H1 (cell line): ENCODE data around the gene FMNL1. TPM values are rescaled to one million over a fixed set of nuclear protein-coding genes. Genes with fewer than 3 reads are reported as not detected.

ENCODE experiments used
- ASH2L ChIP-seq: fragments of 200-600, 300-600 bp; sonication (generic); IDR thresholded peaks from one replicate; pipeline ENCODE4 v1.7.1; 2017; ENCODE audit warnings: low read length
- BCL11A ChIP-seq, 2 experiments: IDR thresholded peaks; one replicate each; pipeline ENCODE4 v1.6.1; 2011; ENCODE audit warnings: low read depth in 2 of 2, low read length in 2 of 2, mild to moderate bottlenecking in 2 of 2
- CREB1 ChIP-seq: IDR thresholded peaks from 2 replicates; pipeline ENCODE4 v1.6.1; 2012; ENCODE audit warnings: inconsistent platforms
- KDM1A ChIP-seq: fragments of 200-600, 300-600 bp; sonication (generic); IDR thresholded peaks from 2 replicates; pipeline ENCODE4 v1.7.1; 2016; ENCODE audit warnings: mild to moderate bottlenecking, low read length, borderline replicate concordance
- KDM4A ChIP-seq: IDR thresholded peaks from one replicate; pipeline ENCODE4 v1.7.1; 2012; ENCODE audit warnings: low read depth, mild to moderate bottlenecking, moderate library complexity, low read length, inconsistent platforms; ENCODE audit not compliant: severe bottlenecking
- NRF1 ChIP-seq: IDR thresholded peaks from 2 replicates; pipeline ENCODE4 v1.6.1; 2011; ENCODE audit warnings: mild to moderate bottlenecking, low read depth, low read length, improper control_type of control experiment
- PHF8 ChIP-seq: fragments of 200-600 bp; sonication (generic); conservative IDR thresholded peaks from 2 replicates; pipeline ENCODE4 v1.7.1; 2012; ENCODE audit warnings: low read depth, mild to moderate bottlenecking, inconsistent platforms, low read length, moderate library complexity
- RBBP5 ChIP-seq: IDR thresholded peaks from 2 replicates; pipeline ENCODE4 v1.7.1; 2012; ENCODE audit warnings: low read depth, mild to moderate bottlenecking, inconsistent platforms, low read length, moderate library complexity, borderline replicate concordance
- SIX5 ChIP-seq: IDR thresholded peaks from 2 replicates; pipeline ENCODE4 v1.6.1; 2011; ENCODE audit warnings: mild to moderate bottlenecking, low read depth, low read length
- SUZ12 ChIP-seq: fragments of 200-600 bp; sonication (generic); IDR thresholded peaks from 2 replicates; pipeline ENCODE4 v1.6.1; 2012; ENCODE audit warnings: mild to moderate bottlenecking, inconsistent platforms, low read length, moderate library complexity, mixed read lengths
- TAF7 ChIP-seq: optimal IDR thresholded peaks from 2 replicates; pipeline ENCODE3; 2011; ENCODE audit warnings: low read depth, mild to moderate bottlenecking, inconsistent platforms, low read length, moderate library complexity, borderline replicate concordance
- polyA plus RNA-seq, 7 experiments: library from polyadenylated mRNA; depleted of rRNA in 3 of 7; stranded (reverse) in 5 of 7; unstranded in 2 of 7; fragments of >200 nt in 5 of 7; fragments of 200-250 nt in 2 of 7; gene quantifications; 1 replicate in 5 of 7; 2 replicates in 1 of 7; 4 replicates in 1 of 7; pipeline versions ENCODE4 v1.2.1 to v1.2.3, GENCODE V29; 2011 to 2013; ENCODE audit warnings: missing spikeins in 2 of 7, mixed read lengths in 2 of 7
- total RNA-seq: library from RNA; stranded (reverse); fragmentation: NEBNext Ultra II Directional; extraction: Animal tissue kit (Norgen Biotek cat#: 25700); gene quantifications from 2 replicates; pipeline ENCODE4 v1.2.1, GENCODE V29; 2021
- TF ChIP-seq, protein P1 (sequence below): IDR thresholded peaks from 2 replicates; pipeline ENCODE4 v1.6.1; 2012; ENCODE audit warnings: inconsistent platforms

The FMNL1 gene
- total and polyA plus RNA-seq, 2 of the 8 experiments (the other 6 are each of a cell fraction or from before 2014, with no cell fraction given) = 2.5 to 8.6 TPM

- TF ChIP-seq NRF1 (peak; percentile 59), ASH2L (peak; percentile 92), PHF8 (peak; percentile 57), CREB1 (peak; percentile 90), TAF7 (peak; percentile 30), KDM1A (no peak), SIX5 (no peak), KDM4A (peak; percentile 71), BCL11A (IDR thresholded peaks at IDR 0.05; ENCODE audit: low read depth in 2 of 2, low read length in 2 of 2) (no peak), RBBP5 (peak; percentile 87; the same call in 1 of the 2 replicates), SUZ12 (no peak)
- TF ChIP-seq, protein P1, sequence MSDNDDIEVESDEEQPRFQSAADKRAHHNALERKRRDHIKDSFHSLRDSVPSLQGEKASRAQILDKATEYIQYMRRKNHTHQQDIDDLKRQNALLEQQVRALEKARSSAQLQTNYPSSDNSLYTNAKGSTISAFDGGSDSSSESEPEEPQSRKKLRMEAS = peak; percentile 75
Observed at GRCh38 chr17:45261577-45262515, 40.2 kb downstream of the FMNL1 start, which contains the start of gene SPATA32 (continued).
